ELF-1 (cell line): ENCODE results near the gene ALPK3.

ENCODE experiments used
- DNase-seq: peaks from one replicate; pipeline ENCODE4 v3.0.0-alpha.2; 2016; ENCODE audit warnings: low read depth, low spot score

The ALPK3 gene

GRCh38 chr15:84922530-84922929, 105.4 kb downstream of the ALPK3 start:
- peak; percentile 24 for DNase-seq
